Measurements from ENCODE around the gene ITIH3.

ITIH3 gene

DNA sequence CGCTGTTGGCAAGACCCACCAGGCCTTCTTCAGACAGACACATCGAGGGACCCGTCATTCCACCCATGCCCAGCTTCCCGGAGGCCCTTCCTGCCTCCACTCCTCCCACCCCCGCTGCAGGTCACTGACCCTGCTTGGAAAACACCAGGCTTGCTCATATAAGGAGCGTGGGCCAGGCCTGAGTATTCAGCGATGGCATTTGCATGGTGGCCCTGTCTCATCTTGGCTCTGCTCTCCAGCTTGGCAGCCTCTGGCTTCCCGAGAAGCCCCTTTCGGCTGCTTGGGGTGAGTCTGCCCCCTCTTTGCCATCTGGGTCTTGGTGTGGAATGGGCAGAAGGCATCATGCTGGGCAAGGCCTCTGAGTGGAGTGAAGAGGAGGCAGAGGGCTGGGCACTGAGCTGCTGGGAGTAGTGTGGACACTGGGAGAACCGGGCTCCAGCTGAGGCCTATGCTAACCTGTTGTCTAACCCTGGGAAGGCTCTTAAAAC is at the start of gene ITIH3:
Gene ITIH3 (plus strand): TSS at position 185 of the 488 bp plus-strand sequence. CDS start 8 bp downstream, at position 193.
- Histone ChIP-seq H3K9me3 (ENCODE audit: control insufficient read depth, insufficient read depth, low read length) (no peaks in the 10 kb centered on the region), H3K27ac (ENCODE audit: low read length) (no peak within 1 kb of the TSS), H3K4me1 (ENCODE audit: control insufficient read depth, insufficient read depth, low read length) (0 out of 2 replicates have a peak, but pooled peaks cover 2% of the 10 kb centered on the region), H3K27me3 (ENCODE audit: control insufficient read depth, insufficient read depth, low read length) (no peaks in the 10 kb centered on the region), H3K4me3 (ENCODE audit: low read length) (no peak within 1 kb of the TSS), H3K36me3 (ENCODE audit: control insufficient read depth, insufficient read depth, low read length) (no peaks in the 10 kb centered on the region)
- no peak for DNase-seq (ENCODE audit: low read depth, low spot score)
- no CpG with 5 or more reads among the region's 10 CpGs for WGBS (ENCODE audit: insufficient coverage, insufficient read length)

GRCh38 chr3:52752045-52752660 is 42.4 kb upstream of the ITIH3 start:
- H3K9me3 ChIP-seq (ENCODE audit: control insufficient read depth, insufficient read depth, low read length): no peaks in the 10 kb centered on the region
- no peak overlapping the region for H3K27ac ChIP-seq (ENCODE audit: low read length)
- no peak for DNase-seq (ENCODE audit: low read depth, low spot score)
- no peaks in the 10 kb centered on the region for H3K4me1 ChIP-seq (ENCODE audit: control insufficient read depth, insufficient read depth, low read length)
- no peaks in the 10 kb centered on the region for H3K27me3 ChIP-seq (ENCODE audit: control insufficient read depth, insufficient read depth, low read length)
- H3K4me3 ChIP-seq (ENCODE audit: low read length): no peak overlapping the region
- peaks cover 13% of the 10 kb centered on the region; the same call in 1 of the 2 replicates for H3K36me3 ChIP-seq (ENCODE audit: control insufficient read depth, insufficient read depth, low read length)
- WGBS (ENCODE audit: insufficient coverage, insufficient read length): no CpG with 5 or more reads among the region's 3 CpGs

DNA sequence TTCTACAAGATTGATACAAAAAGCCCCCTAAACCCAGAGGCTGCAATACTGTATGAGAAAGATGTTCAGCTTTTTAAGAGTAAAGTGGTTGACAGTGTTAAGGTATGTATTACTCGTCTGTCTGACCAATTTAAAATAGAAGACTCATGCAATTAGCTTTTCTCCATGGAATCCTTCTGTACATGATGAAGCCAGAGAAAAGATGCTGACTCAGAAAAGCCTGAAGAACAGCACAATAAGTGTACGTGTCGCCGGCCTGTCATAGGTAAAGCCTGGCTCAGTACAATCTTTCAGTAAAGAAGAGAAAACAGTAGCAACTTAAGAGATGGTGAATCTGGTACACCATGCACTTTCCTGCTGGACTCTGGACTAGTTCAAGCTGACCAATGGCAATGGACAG is 40.2 kb upstream of the ITIH3 start:
- Histone ChIP-seq H3K36me3 (ENCODE audit: control insufficient read depth, insufficient read depth, low read length) (peaks cover 8% of the 10 kb centered on the region; the same call in 1 of the 2 replicates), H3K4me3 (ENCODE audit: low read length) (no peak overlapping the region), H3K27ac (ENCODE audit: low read length) (no peak overlapping the region), H3K9me3 (ENCODE audit: control insufficient read depth, insufficient read depth, low read length) (no peaks in the 10 kb centered on the region), H3K27me3 (ENCODE audit: control insufficient read depth, insufficient read depth, low read length) (no peaks in the 10 kb centered on the region), H3K4me1 (ENCODE audit: control insufficient read depth, insufficient read depth, low read length) (no peaks in the 10 kb centered on the region)
- DNase-seq (ENCODE audit: low read depth, low spot score): no peak
- no CpG with 5 or more reads among the region's 4 CpGs for WGBS (ENCODE audit: insufficient coverage, insufficient read length)

DNA sequence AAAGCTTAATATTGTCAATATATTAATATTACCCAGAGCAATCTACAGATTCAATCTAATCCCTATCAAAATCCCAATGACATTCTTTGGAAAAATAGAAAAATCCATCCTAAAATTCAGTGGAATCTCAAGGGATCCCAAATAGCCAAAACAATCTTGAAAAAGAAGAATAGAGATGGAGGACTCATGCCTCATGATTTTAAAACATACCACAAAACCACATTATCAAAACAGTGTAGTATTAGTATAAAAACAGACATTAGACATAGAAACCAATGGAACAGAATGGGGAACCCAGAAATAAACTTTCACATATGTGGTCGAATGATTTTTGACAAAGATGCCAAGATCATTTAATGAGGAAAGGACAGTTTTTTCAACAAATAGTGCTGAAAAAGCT is 38.5 kb upstream of the ITIH3 start:
- Histone ChIP-seq H3K4me3 (ENCODE audit: low read length) (no peak overlapping the region), H3K36me3 (ENCODE audit: control insufficient read depth, insufficient read depth, low read length) (peaks cover 5% of the 10 kb centered on the region; the same call in 1 of the 2 replicates), H3K9me3 (ENCODE audit: control insufficient read depth, insufficient read depth, low read length) (no peaks in the 10 kb centered on the region), H3K27ac (ENCODE audit: low read length) (no peak overlapping the region), H3K27me3 (ENCODE audit: control insufficient read depth, insufficient read depth, low read length) (no peaks in the 10 kb centered on the region), H3K4me1 (ENCODE audit: control insufficient read depth, insufficient read depth, low read length) (no peaks in the 10 kb centered on the region)
- WGBS (ENCODE audit: insufficient coverage, insufficient read length): no CpG with 5 or more reads among the region's 1 CpG
- DNase-seq (ENCODE audit: low read depth, low spot score): no peak

DNA sequence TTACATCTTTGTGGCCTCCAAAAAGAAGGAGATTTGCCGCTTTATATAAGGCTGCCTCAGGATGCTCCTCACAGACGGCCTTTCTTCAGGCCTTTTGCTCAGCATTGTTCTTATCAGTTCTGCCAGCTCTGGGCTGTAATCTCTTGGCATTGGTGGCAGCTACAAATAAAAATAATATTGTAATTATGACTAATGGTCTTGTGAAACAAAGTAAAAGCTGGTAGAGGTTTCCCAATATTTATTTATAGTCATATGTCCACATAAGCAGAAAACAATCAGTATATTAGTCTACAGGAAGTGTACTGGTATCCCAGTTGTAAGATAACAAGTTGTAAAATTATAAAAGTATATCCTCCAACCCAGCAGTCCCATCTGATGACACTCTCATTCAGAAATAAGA is 31.1 kb upstream of the ITIH3 start:
- WGBS (ENCODE audit: insufficient coverage, insufficient read length): no CpG with 5 or more reads among the region's 2 CpGs
- Histone ChIP-seq H3K36me3 (ENCODE audit: control insufficient read depth, insufficient read depth, low read length) (peaks cover 5% of the 10 kb centered on the region; the same call in 1 of the 2 replicates), H3K27me3 (ENCODE audit: control insufficient read depth, insufficient read depth, low read length) (no peaks in the 10 kb centered on the region), H3K27ac (ENCODE audit: low read length) (no peak overlapping the region), H3K9me3 (ENCODE audit: control insufficient read depth, insufficient read depth, low read length) (no peaks in the 10 kb centered on the region), H3K4me1 (ENCODE audit: control insufficient read depth, insufficient read depth, low read length) (no peaks in the 10 kb centered on the region), H3K4me3 (ENCODE audit: low read length) (no peak overlapping the region)
- no peak for DNase-seq (ENCODE audit: low read depth, low spot score)

DNA sequence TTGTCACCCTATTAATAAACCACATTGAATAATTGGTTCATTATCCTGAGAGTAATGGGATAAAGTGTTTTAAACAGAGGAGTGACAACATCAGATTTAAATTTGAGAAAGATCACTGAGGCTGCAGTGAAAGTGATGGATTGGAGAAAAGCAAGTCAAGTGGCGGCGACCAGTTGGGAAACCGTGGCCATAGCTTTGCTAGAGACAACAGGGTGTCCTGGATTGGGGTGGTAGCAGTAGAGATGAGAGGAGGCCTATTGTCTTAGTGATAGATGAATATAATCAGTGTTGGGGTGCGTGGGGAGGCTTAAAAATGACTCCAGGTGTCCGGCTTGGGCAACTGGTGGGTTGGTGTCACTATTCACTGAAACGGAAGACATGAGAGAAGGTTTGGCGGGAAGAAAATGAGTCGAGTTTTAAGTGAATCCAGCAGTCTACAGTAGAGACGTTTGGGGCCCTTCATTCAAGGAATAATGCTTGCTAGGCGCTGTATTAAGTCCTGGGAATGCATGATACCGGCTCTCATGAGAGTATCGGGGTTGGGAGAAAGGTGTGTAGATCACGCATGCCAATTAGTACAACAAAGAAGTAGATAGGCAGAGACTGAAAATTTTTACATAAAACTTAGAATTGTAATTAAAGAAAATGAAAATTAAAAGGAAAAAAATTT is 24.7 kb upstream of the ITIH3 start:
- Histone ChIP-seq H3K36me3 (ENCODE audit: control insufficient read depth, insufficient read depth, low read length) (peaks cover 3% of the 10 kb centered on the region; the same call in 1 of the 2 replicates), H3K27ac (ENCODE audit: low read length) (no peak overlapping the region), H3K4me1 (ENCODE audit: control insufficient read depth, insufficient read depth, low read length) (no peaks in the 10 kb centered on the region), H3K4me3 (ENCODE audit: low read length) (peak overlapping the region; percentile 92; the same call in 1 of the 2 replicates), H3K9me3 (ENCODE audit: control insufficient read depth, insufficient read depth, low read length) (no peaks in the 10 kb centered on the region), H3K27me3 (ENCODE audit: control insufficient read depth, insufficient read depth, low read length) (no peaks in the 10 kb centered on the region)
- WGBS (ENCODE audit: insufficient coverage, insufficient read length): no CpG with 5 or more reads among the region's 13 CpGs
- no peak for DNase-seq (ENCODE audit: low read depth, low spot score)

DNA sequence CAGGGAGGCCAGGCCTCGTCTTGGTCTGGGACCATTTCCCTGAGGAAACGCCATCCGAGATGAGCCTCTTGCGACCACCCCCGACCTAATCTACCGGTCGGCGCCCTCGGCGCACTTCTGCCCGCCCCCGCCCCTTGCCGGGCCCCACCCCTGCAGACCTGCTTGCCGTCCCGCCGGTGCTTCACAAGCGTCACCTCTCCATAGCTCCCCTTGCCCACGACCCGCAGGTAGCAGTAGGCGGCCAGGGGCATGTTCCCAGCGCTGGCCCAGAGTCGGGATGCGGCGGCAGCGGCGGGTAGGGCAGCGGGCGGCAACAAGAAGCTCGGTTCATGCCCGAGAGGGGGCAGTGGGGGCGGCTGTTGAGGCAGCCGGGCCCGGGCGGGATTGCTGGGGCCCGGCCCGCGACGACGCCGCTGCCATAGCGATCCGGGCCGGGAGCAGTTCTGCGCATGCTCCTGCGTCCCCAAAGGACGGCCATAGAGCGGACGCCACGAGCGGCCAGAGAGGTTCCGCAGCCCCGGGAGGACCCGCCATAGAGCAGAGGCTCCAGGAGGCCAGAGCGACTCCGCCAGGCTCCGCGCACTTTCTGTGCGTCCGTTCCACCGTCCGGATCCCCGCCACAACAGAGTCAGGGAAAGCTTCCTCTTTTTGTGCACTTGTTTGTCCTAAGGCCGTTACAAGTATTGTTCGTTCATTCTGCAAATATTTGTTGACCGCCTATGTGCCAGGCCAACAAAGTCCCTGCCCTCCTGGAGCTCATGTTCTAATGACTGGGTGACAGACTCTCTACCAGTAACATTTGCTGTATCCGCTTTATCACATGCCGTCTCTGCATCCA is 23.9 kb upstream of the ITIH3 start, which contains the start of gene NEK4:
Gene NEK4 (minus strand): TSS at position 445 of the 838 bp plus-strand sequence. CDS start 194 bp downstream, at position 251.
- peak; percentile 82 for DNase-seq (ENCODE audit: low read depth, low spot score)
- no CpG with 5 or more reads among the region's 67 CpGs for WGBS (ENCODE audit: insufficient coverage, insufficient read length)
- peak within 1 kb of the TSS; percentile 92; the same call in 1 of the 2 replicates for H3K4me3 ChIP-seq (ENCODE audit: low read length)
- no peak within 1 kb of the TSS for H3K27ac ChIP-seq (ENCODE audit: low read length)
- H3K36me3 ChIP-seq (ENCODE audit: control insufficient read depth, insufficient read depth, low read length): peaks cover 3% of the 10 kb centered on the region; the same call in 1 of the 2 replicates
- no peaks in the 10 kb centered on the region for H3K9me3 ChIP-seq (ENCODE audit: control insufficient read depth, insufficient read depth, low read length)
- no peaks in the 10 kb centered on the region for H3K4me1 ChIP-seq (ENCODE audit: control insufficient read depth, insufficient read depth, low read length)
- no peaks in the 10 kb centered on the region for H3K27me3 ChIP-seq (ENCODE audit: control insufficient read depth, insufficient read depth, low read length)

DNA sequence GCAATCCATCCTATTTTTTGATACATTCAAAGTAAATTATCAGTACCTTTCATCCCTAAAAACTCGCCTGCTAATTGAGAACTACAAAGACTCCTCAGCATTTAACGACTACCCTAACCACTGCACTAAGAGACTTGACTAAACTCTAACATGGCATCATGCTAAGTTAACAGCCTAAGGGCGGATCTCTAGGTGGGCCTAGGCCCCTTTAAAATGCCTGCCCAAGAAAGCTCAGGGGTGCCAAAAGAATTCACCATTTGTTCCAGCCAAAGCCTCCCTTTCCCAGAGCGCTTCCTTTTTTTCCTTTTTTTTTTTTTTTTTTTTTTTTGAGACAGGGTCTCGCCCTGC is 23.3 kb upstream of the ITIH3 start:
- peaks cover 3% of the 10 kb centered on the region; the same call in 1 of the 2 replicates for H3K36me3 ChIP-seq (ENCODE audit: control insufficient read depth, insufficient read depth, low read length)
- H3K27me3 ChIP-seq (ENCODE audit: control insufficient read depth, insufficient read depth, low read length): no peaks in the 10 kb centered on the region
- H3K4me3 ChIP-seq (ENCODE audit: low read length): peak overlapping the region; percentile 92; the same call in 1 of the 2 replicates
- H3K27ac ChIP-seq (ENCODE audit: low read length): no peak overlapping the region
- no peaks in the 10 kb centered on the region for H3K9me3 ChIP-seq (ENCODE audit: control insufficient read depth, insufficient read depth, low read length)
- no peaks in the 10 kb centered on the region for H3K4me1 ChIP-seq (ENCODE audit: control insufficient read depth, insufficient read depth, low read length)
- no CpG with 5 or more reads among the region's 5 CpGs for WGBS (ENCODE audit: insufficient coverage, insufficient read length)
- DNase-seq (ENCODE audit: low read depth, low spot score): no peak

DNA sequence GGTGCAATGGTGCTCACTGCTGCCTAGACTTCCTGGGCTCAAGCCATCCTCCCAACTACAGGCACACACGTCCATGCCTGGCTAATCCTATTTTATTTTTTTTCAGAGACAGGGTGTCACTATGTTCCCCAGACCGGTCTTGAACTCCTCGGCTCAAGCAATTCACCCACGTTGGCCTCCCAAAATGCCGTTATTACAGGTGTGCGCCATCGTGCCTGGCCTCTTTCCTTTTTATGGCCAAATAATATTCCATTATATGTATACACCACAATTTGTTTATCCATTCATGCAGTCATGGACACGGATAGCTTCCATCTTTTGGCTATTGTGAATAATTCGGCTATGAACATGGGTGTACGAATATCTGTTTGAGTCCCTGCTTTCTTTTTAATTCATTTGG is 22.9 kb upstream of the ITIH3 start:
- Histone ChIP-seq H3K4me1 (ENCODE audit: control insufficient read depth, insufficient read depth, low read length) (no peaks in the 10 kb centered on the region), H3K36me3 (ENCODE audit: control insufficient read depth, insufficient read depth, low read length) (peaks cover 3% of the 10 kb centered on the region; the same call in 1 of the 2 replicates), H3K4me3 (ENCODE audit: low read length) (no peak overlapping the region), H3K9me3 (ENCODE audit: control insufficient read depth, insufficient read depth, low read length) (no peaks in the 10 kb centered on the region), H3K27ac (ENCODE audit: low read length) (no peak overlapping the region), H3K27me3 (ENCODE audit: control insufficient read depth, insufficient read depth, low read length) (no peaks in the 10 kb centered on the region)
- no peak for DNase-seq (ENCODE audit: low read depth, low spot score)
- WGBS (ENCODE audit: insufficient coverage, insufficient read length): no CpG with 5 or more reads among the region's 10 CpGs
